HepG2 (cell line): ENCODE results near the gene BTK. TPM values are rescaled to one million over a fixed set of nuclear protein-coding genes. Genes with fewer than 3 reads are reported as not detected.

Experiments
- ADNP ChIP-seq: sonication (generic); formaldehyde crosslinking; IDR thresholded peaks from 2 replicates; pipeline ENCODE4 v1.4.0; 2020; ENCODE audit warnings: missing genetic modification reagents
- AKNA ChIP-seq: sonication (generic); formaldehyde crosslinking; IDR thresholded peaks from 2 replicates; pipeline ENCODE4 v1.4.0; 2020; ENCODE audit warnings: missing genetic modification reagents, borderline replicate concordance
- BRD4 ChIP-seq: sonication (generic); formaldehyde crosslinking; IDR thresholded peaks from 2 replicates; pipeline ENCODE4 v1.4.0; 2020; ENCODE audit warnings: missing genetic modification reagents
- GTF2F1 ChIP-seq: fragments of 150-350 bp; IDR thresholded peaks from 2 replicates; pipeline ENCODE4 v1.6.1; 2014; ENCODE audit warnings: low read length
- RFX5 ChIP-seq: IDR thresholded peaks from 2 replicates; pipeline ENCODE4 v1.6.1; 2011; ENCODE audit warnings: low read depth, low read length, improper control_type of control experiment
- ZBTB14 ChIP-seq: sonication (generic); formaldehyde crosslinking; IDR thresholded peaks from 2 replicates; pipeline ENCODE4 v1.4.0; 2020; ENCODE audit warnings: missing genetic modification reagents
- ZBTB8A ChIP-seq: sonication (generic); formaldehyde crosslinking; IDR thresholded peaks from 2 replicates; pipeline ENCODE4 v1.4.0; 2020; ENCODE audit warnings: mild to moderate bottlenecking, low read depth, missing genetic modification reagents, borderline replicate concordance
- ZNF136 ChIP-seq: sonication (generic); formaldehyde crosslinking; IDR thresholded peaks from 2 replicates; pipeline ENCODE4 v1.8.1; 2022; ENCODE audit warnings: low read depth, mild to moderate bottlenecking, moderate library complexity, missing genetic modification reagents
- ZNF670 ChIP-seq: sonication (generic); formaldehyde crosslinking; IDR thresholded peaks from 2 replicates; pipeline ENCODE4 v1.8.0; 2022; ENCODE audit warnings: mild to moderate bottlenecking, missing genetic modification reagents, borderline replicate concordance
- ZNF747 ChIP-seq: sonication (generic); formaldehyde crosslinking; IDR thresholded peaks from 2 replicates; pipeline ENCODE4 v1.8.1; 2023; ENCODE audit warnings: missing genetic modification reagents, mild to moderate bottlenecking, borderline replicate concordance
- ZSCAN20 ChIP-seq: sonication (generic); formaldehyde crosslinking; IDR thresholded peaks from 2 replicates; pipeline ENCODE4 v1.4.0; 2020; ENCODE audit warnings: missing genetic modification reagents, mild to moderate bottlenecking, borderline replicate concordance
- polyA plus RNA-seq, 8 experiments: library from polyadenylated mRNA; depleted of rRNA in 3 of 8; stranded (reverse) in 7 of 8; unstranded in 1 of 8; fragments of >200 nt; fragmentation: Illumina TruSeq in 4 of 8; extraction: Trizol in 4 of 8; gene quantifications; 2 replicates each; pipeline versions ENCODE4 v1.2.1 to v1.2.3, GENCODE V29; 2011 to 2016; ENCODE audit warnings: low read depth in 4 of 8, missing spikeins in 1 of 8, mixed read lengths in 1 of 8; ENCODE audit not compliant: insufficient read depth in 1 of 8
- total RNA-seq, 5 experiments: library from RNA; depleted of rRNA; stranded (reverse); fragments of >200 nt; fragmentation: Illumina TruSeq; extraction: Trizol; gene quantifications; 2 replicates each; pipeline ENCODE4 v1.2.3, GENCODE V29; 2016; ENCODE audit warnings: low read depth in 1 of 5

Gene BTK
- total and polyA plus RNA-seq, 2 of the 13 experiments (the other 11 are each of a cell fraction or from before 2014, with no cell fraction given), result not detected

GRCh38 chrX:101357166-101357795, 28.7 kb downstream of the BTK start (continued):
- TF ChIP-seq AKNA (CRISPR knock-in tag) (no peak), ZBTB8A (CRISPR knock-in tag) (no peak), ZNF136 (CRISPR knock-in tag) (no peak), ADNP (no peak), ZSCAN20 (CRISPR knock-in tag) (no peak), ZNF670 (CRISPR knock-in tag) (no peak), BRD4 (CRISPR knock-in tag) (no peak), ZBTB14 (CRISPR knock-in tag) (no peak), GTF2F1 (no peak), RFX5 (no peak), ZNF747 (CRISPR knock-in tag) (no peak)
